Measurements from ENCODE around the gene HPSE2. TPM values are rescaled to one million over a fixed set of nuclear protein-coding genes. Genes with fewer than 3 reads are reported as not detected.

HPSE2 gene
- total RNA-seq, 2 experiments from 2014 or later: not detected

GRCh38 chr10:98642281-98642680 lies 593.4 kb downstream of the HPSE2 start:
- POLR2A ChIA-PET: no interaction called here
- CTCF ChIA-PET: no interaction called here

- ChIA-PET POLR2A (no interaction called here), CTCF (no interaction called here)
These were observed 596.7 kb downstream of the HPSE2 start for GRCh38 chr10:98638920-98639319.

GRCh38 chr10:98636921-98637329 lies 598.7 kb downstream of the HPSE2 start:
- CTCF ChIA-PET: no interaction called here
- POLR2A ChIA-PET: no interaction called here

GRCh38 chr10:98632456-98633150 lies 603.0 kb downstream of the HPSE2 start:
- CTCF ChIA-PET: no interaction called here
- POLR2A ChIA-PET: no interaction called here

GRCh38 chr10:98628206-98628605 lies 607.4 kb downstream of the HPSE2 start:
- CTCF ChIA-PET: no interaction called here
- POLR2A ChIA-PET: no interaction called here

- POLR2A ChIA-PET: no interaction called here
- CTCF ChIA-PET: no interaction called here
These were observed 607.9 kb downstream of the HPSE2 start for GRCh38 chr10:98627711-98628110.

- POLR2A ChIA-PET: no interaction called here
- CTCF ChIA-PET: no interaction called here
These were observed 610.7 kb downstream of the HPSE2 start for GRCh38 chr10:98624963-98625362.

- POLR2A ChIA-PET: no interaction called here
- CTCF ChIA-PET: no interaction called here
These were observed 612.5 kb downstream of the HPSE2 start for GRCh38 chr10:98623176-98623575.

GRCh38 chr10:98621630-98622029 lies 614.0 kb downstream of the HPSE2 start:
- ChIA-PET POLR2A (no interaction called here), CTCF (no interaction called here)

GRCh38 chr10:98620503-98620902 lies 615.1 kb downstream of the HPSE2 start:
- POLR2A ChIA-PET: no interaction called here
- CTCF ChIA-PET: no interaction called here

GRCh38 chr10:98619446-98619845 lies 616.2 kb downstream of the HPSE2 start:
- CTCF ChIA-PET: no interaction called here
- POLR2A ChIA-PET: no interaction called here

- ChIA-PET POLR2A (no interaction called here), CTCF (no interaction called here)
These were observed 617.6 kb downstream of the HPSE2 start for GRCh38 chr10:98617906-98618520.

- CTCF ChIA-PET: no interaction called here
- POLR2A ChIA-PET: no interaction called here
These were observed 622.2 kb downstream of the HPSE2 start for GRCh38 chr10:98613446-98613845.

- POLR2A ChIA-PET: no interaction called here
- CTCF ChIA-PET: no interaction called here
These were observed 624.2 kb downstream of the HPSE2 start for GRCh38 chr10:98611436-98611835.

GRCh38 chr10:98610836-98611235 lies 624.8 kb downstream of the HPSE2 start:
- CTCF ChIA-PET: no interaction called here
- POLR2A ChIA-PET: no interaction called here

GRCh38 chr10:98610301-98610700 lies 625.4 kb downstream of the HPSE2 start:
- ChIA-PET POLR2A (no interaction called here), CTCF (no interaction called here)

GRCh38 chr10:98609265-98609664 lies 626.4 kb downstream of the HPSE2 start:
- ChIA-PET CTCF (no interaction called here), POLR2A (no interaction called here)

GRCh38 chr10:98608411-98608810 lies 627.2 kb downstream of the HPSE2 start:
- POLR2A ChIA-PET: no interaction called here
- CTCF ChIA-PET: no interaction called here

- ChIA-PET POLR2A (no interaction called here), CTCF (no interaction called here)
These were observed 633.4 kb downstream of the HPSE2 start for GRCh38 chr10:98602224-98602623.

- ChIA-PET CTCF (no interaction called here), POLR2A (no interaction called here)
These were observed 636.5 kb downstream of the HPSE2 start for GRCh38 chr10:98599032-98599610.

GRCh38 chr10:98596404-98596803 lies 639.2 kb downstream of the HPSE2 start:
- ChIA-PET POLR2A (no interaction called here), CTCF (no interaction called here)

- ChIA-PET POLR2A (no interaction called here), CTCF (interaction anchor here (1.1 kb wide), 1 partner anchor 122 kb away, joined by 3 read pairs; no protein-coding TSS in a partner anchor)
These were observed 646.0 kb downstream of the HPSE2 start for GRCh38 chr10:98589691-98590090.

All from activated CD8-positive, alpha-beta memory T cell treated with anti-CD3 and anti-CD28 coated beads for 36 hours (primary cell).